Right atrium auricular region (tissue), 2 donors: ENCODE data around the gene SERPINA4. TPM values are rescaled to one million over a fixed set of nuclear protein-coding genes. Genes with fewer than 3 reads are reported as not detected.

ENCODE experiments used
- DNase-seq: peaks from one replicate; pipeline ENCODE4 v3.0.0-alpha.2; 2019; ENCODE audit warnings: low spot score
- H3K27ac ChIP-seq, 2 donors: fragments of 200-600 bp; sonication (generic); 1 replicate in 1 of 2; 2 replicates in 1 of 2; pipeline ENCODE4 v1.5.1; 2016 to 2019
- H3K27me3 ChIP-seq, 2 donors: fragments of 200-600 bp; sonication (generic); one replicate each; pipeline versions ENCODE4 v1.5.1 to v1.6.0; 2017 to 2019
- H3K36me3 ChIP-seq: fragments of 200-600 bp; sonication (generic); one replicate; pipeline ENCODE4 v1.5.1; 2016
- H3K4me1 ChIP-seq, 2 donors: fragments of 200-600 bp; sonication (generic); one replicate each; pipeline versions ENCODE4 v1.5.1 to v1.6.0; 2017 to 2019
- H3K4me3 ChIP-seq, 2 donors: fragments of 200-600 bp; sonication (generic); 1 replicate in 1 of 2; 2 replicates in 1 of 2; pipeline ENCODE4 v1.5.1; 2017 to 2019; ENCODE audit warnings: mild to moderate bottlenecking in 1 of 2, moderate library complexity in 1 of 2
- H3K9me3 ChIP-seq, 2 donors: fragments of 200-600 bp; sonication (generic); one replicate each; pipeline ENCODE4 v1.5.1; 2019
- total RNA-seq, 2 donors: library from RNA; depleted of rRNA; stranded (reverse); fragments of >200 nt; gene quantifications; one replicate each; pipeline ENCODE4 v1.1.0, GENCODE V29; 2016
- TF ChIP-seq, protein P1 (sequence below), 2 donors: fragments of 200-600 bp; sonication (generic); IDR thresholded peaks; one replicate each; pipeline ENCODE4 v1.5.1; 2019; ENCODE audit warnings: antibody characterized with exemption in 2 of 2

SERPINA4 gene
- total RNA-seq, 2 donors from 2014 or later, result not detected

DNA sequence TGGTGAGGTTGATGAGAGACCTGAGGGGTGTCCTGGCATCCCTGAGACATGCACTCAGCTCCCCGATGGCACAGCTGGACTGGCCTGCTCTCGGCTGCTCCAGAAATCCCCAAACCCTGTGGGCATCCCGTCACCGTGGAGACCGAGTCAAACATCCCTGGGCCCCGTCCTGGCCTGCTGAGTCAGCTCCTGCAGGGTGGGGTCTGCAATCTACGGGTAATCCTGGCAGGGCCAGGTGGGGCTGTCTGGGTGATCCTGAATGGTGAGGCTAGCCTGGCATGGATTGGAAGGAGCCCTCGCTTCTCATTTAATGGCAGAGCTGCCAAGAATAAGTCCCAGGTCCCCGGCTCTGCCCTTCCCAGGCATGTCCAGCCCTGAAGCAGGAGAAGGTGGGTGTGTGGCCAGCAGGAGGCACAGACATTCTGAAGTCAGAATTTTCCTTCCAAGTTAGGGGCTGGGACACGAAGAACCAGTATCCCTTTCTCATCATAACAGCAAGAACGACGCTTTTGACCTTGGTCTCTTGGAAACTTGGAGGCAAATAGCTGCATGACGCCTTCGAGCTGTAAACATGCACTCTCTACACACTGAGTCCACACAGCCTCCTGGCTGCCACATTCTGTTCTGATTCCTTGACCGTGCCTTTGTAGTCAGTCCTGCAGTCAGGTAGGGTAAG is 17.7 kb upstream of the SERPINA4 start:
- TF ChIP-seq, protein P1, sequence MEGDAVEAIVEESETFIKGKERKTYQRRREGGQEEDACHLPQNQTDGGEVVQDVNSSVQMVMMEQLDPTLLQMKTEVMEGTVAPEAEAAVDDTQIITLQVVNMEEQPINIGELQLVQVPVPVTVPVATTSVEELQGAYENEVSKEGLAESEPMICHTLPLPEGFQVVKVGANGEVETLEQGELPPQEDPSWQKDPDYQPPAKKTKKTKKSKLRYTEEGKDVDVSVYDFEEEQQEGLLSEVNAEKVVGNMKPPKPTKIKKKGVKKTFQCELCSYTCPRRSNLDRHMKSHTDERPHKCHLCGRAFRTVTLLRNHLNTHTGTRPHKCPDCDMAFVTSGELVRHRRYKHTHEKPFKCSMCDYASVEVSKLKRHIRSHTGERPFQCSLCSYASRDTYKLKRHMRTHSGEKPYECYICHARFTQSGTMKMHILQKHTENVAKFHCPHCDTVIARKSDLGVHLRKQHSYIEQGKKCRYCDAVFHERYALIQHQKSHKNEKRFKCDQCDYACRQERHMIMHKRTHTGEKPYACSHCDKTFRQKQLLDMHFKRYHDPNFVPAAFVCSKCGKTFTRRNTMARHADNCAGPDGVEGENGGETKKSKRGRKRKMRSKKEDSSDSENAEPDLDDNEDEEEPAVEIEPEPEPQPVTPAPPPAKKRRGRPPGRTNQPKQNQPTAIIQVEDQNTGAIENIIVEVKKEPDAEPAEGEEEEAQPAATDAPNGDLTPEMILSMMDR (IDR thresholded peaks at IDR 0.05), result no peak
- Histone ChIP-seq H3K4me3 (no peak overlapping the region), H3K27me3 (no peaks in the 10 kb centered on the region), H3K4me1 (peaks cover 0 to 8% of the 10 kb centered on the region in 2 donors), H3K27ac (no peak overlapping the region), H3K36me3 (no peaks in the 10 kb centered on the region), H3K9me3 (peaks cover 0 to 4% of the 10 kb centered on the region in 2 donors)
- peak; percentile 53 for DNase-seq

DNA sequence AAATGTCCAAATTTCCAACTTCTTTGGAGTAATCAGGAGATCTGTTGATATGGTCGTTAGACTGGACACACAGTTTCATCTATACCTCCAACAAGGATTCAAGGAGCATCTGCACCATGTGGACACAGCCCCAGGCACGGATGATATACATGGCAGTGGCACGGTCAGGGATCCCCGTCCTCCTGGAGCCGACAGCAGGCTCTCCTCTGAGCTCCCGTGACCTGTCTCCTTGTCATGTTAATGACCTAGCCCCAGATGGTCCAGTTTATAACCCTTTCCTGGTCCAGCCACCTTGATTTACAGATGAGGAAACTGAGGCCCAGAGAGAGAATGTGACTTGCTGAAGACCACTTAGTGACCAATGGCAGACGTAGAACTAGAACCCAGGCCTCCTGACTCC is 16.5 kb upstream of the SERPINA4 start:
- TF ChIP-seq, protein P1 (IDR thresholded peaks at IDR 0.05), result no peak
- H3K4me1 ChIP-seq, result peaks cover 0 to 8% of the 10 kb centered on the region in 2 donors
- no peak overlapping the region for H3K27ac ChIP-seq
- H3K9me3 ChIP-seq, result peaks cover 0 to 4% of the 10 kb centered on the region in 2 donors
- no peaks in the 10 kb centered on the region for H3K27me3 ChIP-seq
- no peaks in the 10 kb centered on the region for H3K36me3 ChIP-seq
- no peak overlapping the region for H3K4me3 ChIP-seq
- peak; percentile 43 for DNase-seq

DNA sequence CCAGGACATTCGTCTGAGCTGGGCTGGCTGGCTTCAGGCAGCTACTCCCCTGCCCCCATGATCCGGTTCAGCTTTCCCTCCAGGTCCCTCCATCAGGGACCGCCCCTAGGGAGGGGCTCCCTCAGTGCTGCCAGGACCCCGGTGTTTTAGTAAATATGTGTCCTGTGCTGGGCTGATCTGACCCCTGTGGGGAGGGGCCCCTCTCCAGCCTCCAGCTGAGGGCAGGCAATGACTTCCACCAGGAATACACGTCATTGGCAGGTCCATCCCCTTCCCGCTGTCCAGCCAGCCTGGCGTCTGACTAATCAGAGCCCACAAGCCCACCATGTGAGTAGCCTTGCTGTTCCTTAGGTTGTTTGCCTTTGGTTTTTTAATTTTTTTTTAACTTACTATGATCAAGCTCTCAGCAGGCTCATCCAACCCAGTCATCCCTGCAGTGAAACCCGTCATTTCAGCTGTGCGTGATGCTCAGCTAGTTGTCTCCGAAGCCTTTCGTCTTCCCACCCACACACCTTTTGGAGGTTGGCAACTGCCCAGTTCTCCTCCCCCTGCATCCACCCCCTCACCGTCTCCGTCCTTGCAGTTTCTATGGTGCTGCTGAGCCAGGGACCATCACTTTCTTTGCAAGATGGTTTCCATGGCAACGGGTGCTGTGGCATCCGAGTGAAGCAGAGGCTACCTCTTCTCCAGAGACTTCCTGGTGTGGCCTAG is 16.0 kb upstream of the SERPINA4 start:
- Histone ChIP-seq H3K27ac (no peak overlapping the region), H3K36me3 (no peaks in the 10 kb centered on the region), H3K27me3 (no peaks in the 10 kb centered on the region), H3K4me1 (peaks cover 0 to 4% of the 10 kb centered on the region in 2 donors), H3K9me3 (peaks cover 0 to 4% of the 10 kb centered on the region in 2 donors), H3K4me3 (no peak overlapping the region)
- TF ChIP-seq, protein P1 (IDR thresholded peaks at IDR 0.05), result no peak
- DNase-seq, result peak; percentile 48

GRCh38 chr14:94547151-94547680 is 14.0 kb upstream of the SERPINA4 start:
- TF ChIP-seq, protein P1 (IDR thresholded peaks at IDR 0.05), result no peak
- no peak for DNase-seq
- H3K9me3 ChIP-seq, result peaks cover 0 to 4% of the 10 kb centered on the region in 2 donors
- no peak overlapping the region for H3K27ac ChIP-seq
- H3K27me3 ChIP-seq, result no peaks in the 10 kb centered on the region
- no peaks in the 10 kb centered on the region for H3K36me3 ChIP-seq
- no peak overlapping the region for H3K4me3 ChIP-seq
- no peaks in the 10 kb centered on the region for H3K4me1 ChIP-seq

DNA sequence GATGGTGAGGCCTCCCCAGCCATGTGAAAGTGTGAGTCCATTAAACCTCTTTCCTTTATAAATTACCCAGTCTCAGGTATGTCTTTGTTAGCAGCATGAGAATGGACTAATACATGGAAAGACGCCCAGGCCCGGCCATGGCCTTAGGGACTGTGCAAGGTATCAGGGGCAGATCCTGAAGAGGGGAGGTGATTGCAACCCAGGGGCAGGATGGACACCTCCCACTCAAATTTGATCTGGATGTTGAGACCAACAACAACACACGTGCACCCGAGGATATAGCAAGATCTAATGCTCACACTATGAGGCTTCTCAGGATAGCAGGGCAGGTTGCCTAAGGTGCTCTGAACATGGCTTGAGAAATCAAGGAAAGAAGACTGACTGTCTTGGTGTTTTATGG is 13.5 kb upstream of the SERPINA4 start:
- Histone ChIP-seq H3K36me3 (no peaks in the 10 kb centered on the region), H3K9me3 (peaks cover 0 to 4% of the 10 kb centered on the region in 2 donors), H3K4me3 (no peak overlapping the region), H3K27me3 (no peaks in the 10 kb centered on the region), H3K4me1 (no peaks in the 10 kb centered on the region), H3K27ac (no peak overlapping the region)
- TF ChIP-seq, protein P1 (IDR thresholded peaks at IDR 0.05), result no peak
- DNase-seq, result peak; percentile 38
